ENCODE measurements around the gene SNAP29.
"Not testable (repeated sequence)": the region's sequence is repeated elsewhere in the genome, so short reads cannot be mapped to it uniquely, and the experiment has no call there.

Gene SNAP29

DNA sequence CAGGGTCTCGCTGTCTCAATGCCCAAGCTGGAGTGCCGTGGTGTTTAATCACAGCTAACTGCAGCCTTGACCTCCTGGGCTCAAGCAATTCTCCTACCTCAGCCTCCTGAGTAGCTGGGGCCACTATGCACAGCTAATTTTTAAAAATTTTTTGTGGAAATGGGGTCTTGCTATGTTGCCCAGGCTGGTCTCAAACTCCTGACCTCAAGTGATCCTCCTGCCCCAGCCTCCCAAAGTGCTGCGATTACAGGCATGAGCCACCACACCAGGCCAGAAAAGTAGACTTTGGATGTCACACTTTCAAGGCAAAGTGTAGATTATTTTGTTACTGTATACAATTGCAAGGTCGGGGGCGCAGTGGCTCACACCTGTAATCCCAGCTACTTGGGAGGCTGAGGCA, 49.9 kb downstream of the SNAP29 start:
- not testable (repeated sequence) for H4K8ac ChIP-seq (ENCODE audit: low read depth, low read length); H2AK5ac ChIP-seq (ENCODE audit: low read depth, low read length); H3K4me2 ChIP-seq (ENCODE audit: insufficient read depth, low read length, poor library complexity, severe bottlenecking); H2BK15ac ChIP-seq (ENCODE audit: low read length); H2BK5ac ChIP-seq (ENCODE audit: low read length); H2BK12ac ChIP-seq (ENCODE audit: low read length); H3K4ac ChIP-seq (ENCODE audit: low read length); H3K9me3 ChIP-seq (replicated peaks in 1 of 2; ENCODE audit: control insufficient read depth in 2 of 2, insufficient read depth in 1 of 2, low read depth in 1 of 2, low read length in 2 of 2); H3K14ac ChIP-seq (ENCODE audit: low read length); H2AFZ ChIP-seq (ENCODE audit: low read length); H3K36me3 ChIP-seq (replicated peaks in 1 of 2; ENCODE audit: control insufficient read depth in 2 of 2, insufficient read depth in 2 of 2, low read length in 2 of 2); H3K79me1 ChIP-seq (ENCODE audit: low read depth, low read length); H3K9ac ChIP-seq (ENCODE audit: low read depth, low read length, poor library complexity); H4K91ac ChIP-seq (ENCODE audit: low read depth, low read length, poor library complexity); H3K27ac ChIP-seq (replicated peaks; ENCODE audit: low read length); H2BK120ac ChIP-seq (ENCODE audit: low read depth, low read length); DNase-seq (ENCODE audit: low spot score); H3K4me3 ChIP-seq (ENCODE audit: low read length in 2 of 2); H3K4me1 ChIP-seq (ENCODE audit: control insufficient read depth in 2 of 2, insufficient read depth in 1 of 2, low read depth in 1 of 2, low read length in 2 of 2); H3K18ac ChIP-seq (ENCODE audit: low read length); H3K23ac ChIP-seq (ENCODE audit: low read depth, low read length, poor library complexity)
- WGBS, 2 donors (ENCODE audit: extremely low coverage in 2 of 2, insufficient read length in 2 of 2, insufficient replicate concordance in 1 of 2) = no CpG with 5 or more reads among the region's 5 CpGs
- H3K27me3 ChIP-seq (ENCODE audit: control insufficient read depth in 3 of 3, insufficient read depth in 3 of 3, low read depth in 1 of 3, low read length in 3 of 3) = peaks cover 0 to 13% (median 0%) of the 10 kb centered on the region in 3 experiments

DNA sequence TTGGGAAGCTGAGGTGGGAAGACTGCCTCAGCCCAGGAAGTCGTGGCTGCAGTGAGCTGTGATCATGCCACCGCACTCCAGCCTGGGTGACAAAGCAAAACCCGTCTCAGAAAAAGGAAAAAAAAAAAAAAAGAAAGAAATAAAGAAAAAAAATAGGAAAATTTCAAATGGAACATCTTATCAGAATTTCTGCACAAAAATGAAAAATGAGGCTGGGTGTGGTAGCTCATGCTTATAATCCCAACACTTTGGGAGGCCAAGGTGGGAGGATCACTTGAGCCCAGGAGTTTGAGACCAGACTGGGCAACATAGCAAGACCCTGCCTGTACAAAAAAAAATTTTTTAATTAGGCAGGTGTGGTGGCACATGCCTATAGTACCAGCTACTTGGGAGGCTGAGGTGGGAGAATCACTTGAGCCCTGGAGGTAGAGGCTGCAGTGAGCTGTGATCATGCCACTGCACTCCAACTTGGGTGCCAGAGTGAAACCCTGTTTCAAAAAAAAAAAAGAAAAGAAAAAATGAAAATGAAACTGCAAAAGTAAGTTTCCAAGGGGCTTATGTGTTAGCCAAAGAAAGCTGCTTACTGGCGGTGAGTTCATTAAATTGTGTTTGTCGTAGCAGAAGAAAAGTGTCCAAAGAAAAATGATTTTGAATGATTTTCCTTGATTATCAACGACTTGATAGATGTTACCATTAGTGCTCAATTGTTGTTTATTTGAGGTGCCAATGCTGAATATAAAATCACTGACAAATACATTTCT, 50.9 kb downstream of the SNAP29 start:
- Histone ChIP-seq H2BK5ac (ENCODE audit: low read length) (no peak overlapping the region), H3K23ac (ENCODE audit: low read depth, low read length, poor library complexity) (no peak overlapping the region), H2BK120ac (ENCODE audit: low read depth, low read length) (no peak overlapping the region), H4K91ac (ENCODE audit: low read depth, low read length, poor library complexity) (no peak overlapping the region), H2AFZ (ENCODE audit: low read length) (no peak overlapping the region), H3K27me3 (ENCODE audit: control insufficient read depth in 3 of 3, insufficient read depth in 3 of 3, low read depth in 1 of 3, low read length in 3 of 3) (peaks cover 0 to 13% (median 0%) of the 10 kb centered on the region in 3 experiments), H2AK5ac (ENCODE audit: low read depth, low read length) (no peak overlapping the region), H3K4me2 (ENCODE audit: insufficient read depth, low read length, poor library complexity, severe bottlenecking) (no peak overlapping the region), H4K8ac (ENCODE audit: low read depth, low read length) (no peak overlapping the region), H3K4ac (ENCODE audit: low read length) (no peak overlapping the region), H3K9me3 (replicated peaks in 1 of 2; ENCODE audit: control insufficient read depth in 2 of 2, insufficient read depth in 1 of 2, low read depth in 1 of 2, low read length in 2 of 2) (no peaks in the 10 kb centered on the region), H2BK15ac (ENCODE audit: low read length) (no peak overlapping the region), H3K14ac (ENCODE audit: low read length) (no peak overlapping the region), H3K4me1 (ENCODE audit: control insufficient read depth in 2 of 2, insufficient read depth in 1 of 2, low read depth in 1 of 2, low read length in 2 of 2) (no peaks in the 10 kb centered on the region), H3K36me3 (replicated peaks in 1 of 2; ENCODE audit: control insufficient read depth in 2 of 2, insufficient read depth in 2 of 2, low read length in 2 of 2) (no peaks in the 10 kb centered on the region), H3K4me3 (ENCODE audit: low read length in 2 of 2) (no peak overlapping the region), H3K18ac (ENCODE audit: low read length) (no peak overlapping the region), H2BK12ac (ENCODE audit: low read length) (no peak overlapping the region), H3K9ac (ENCODE audit: low read depth, low read length, poor library complexity) (no peak overlapping the region), H3K27ac (replicated peaks; ENCODE audit: low read length) (no peak overlapping the region), H3K79me1 (ENCODE audit: low read depth, low read length) (no peaks in the 10 kb centered on the region)
- WGBS, 2 donors (ENCODE audit: extremely low coverage in 2 of 2, insufficient read length in 2 of 2, insufficient replicate concordance in 1 of 2) = no CpG with 5 or more reads among the region's 6 CpGs
- DNase-seq (ENCODE audit: low spot score) = no peak

DNA sequence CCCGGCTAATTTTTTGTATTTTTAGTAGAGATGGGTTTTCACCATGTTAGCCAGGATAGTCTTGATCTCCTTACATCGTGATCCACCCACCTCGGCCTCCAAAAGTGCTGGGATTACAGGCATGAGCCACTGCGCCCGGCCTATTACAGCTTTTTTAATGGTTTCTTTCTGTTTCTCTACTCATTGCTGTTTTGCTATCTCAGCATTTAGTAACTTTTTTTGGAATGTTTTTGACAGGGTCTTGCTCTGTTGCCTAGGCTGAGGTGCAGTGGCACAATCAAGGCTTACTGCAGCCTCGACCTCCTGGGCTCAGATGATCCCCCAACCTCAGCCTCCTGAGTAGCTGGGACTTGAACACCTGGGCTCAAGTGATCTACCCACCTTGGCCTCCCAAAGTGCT, 53.7 kb downstream of the SNAP29 start:
- Histone ChIP-seq H3K4me1 (ENCODE audit: control insufficient read depth in 2 of 2, insufficient read depth in 1 of 2, low read depth in 1 of 2, low read length in 2 of 2) (peaks cover 0 to 1% of the 10 kb centered on the region in 2 donors), H2BK15ac (ENCODE audit: low read length) (no peak overlapping the region), H2AK5ac (ENCODE audit: low read depth, low read length) (no peak overlapping the region), H2AFZ (ENCODE audit: low read length) (no peak overlapping the region), H3K14ac (ENCODE audit: low read length) (no peak overlapping the region), H3K27me3 (ENCODE audit: control insufficient read depth in 3 of 3, insufficient read depth in 3 of 3, low read depth in 1 of 3, low read length in 3 of 3) (no peaks in the 10 kb centered on the region), H3K4me2 (ENCODE audit: insufficient read depth, low read length, poor library complexity, severe bottlenecking) (no peak overlapping the region), H2BK120ac (ENCODE audit: low read depth, low read length) (no peak overlapping the region), H2BK12ac (ENCODE audit: low read length) (no peak overlapping the region), H3K27ac (replicated peaks; ENCODE audit: low read length) (no peak overlapping the region), H3K4ac (ENCODE audit: low read length) (no peak overlapping the region), H4K8ac (ENCODE audit: low read depth, low read length) (no peak overlapping the region), H3K4me3 (ENCODE audit: low read length in 2 of 2) (no peak overlapping the region), H3K23ac (ENCODE audit: low read depth, low read length, poor library complexity) (no peak overlapping the region), H3K9ac (ENCODE audit: low read depth, low read length, poor library complexity) (no peak overlapping the region), H3K18ac (ENCODE audit: low read length) (no peak overlapping the region), H2BK5ac (ENCODE audit: low read length) (no peak overlapping the region), H3K9me3 (replicated peaks in 1 of 2; ENCODE audit: control insufficient read depth in 2 of 2, insufficient read depth in 1 of 2, low read depth in 1 of 2, low read length in 2 of 2) (no peaks in the 10 kb centered on the region), H4K91ac (ENCODE audit: low read depth, low read length, poor library complexity) (no peak overlapping the region), H3K36me3 (replicated peaks in 1 of 2; ENCODE audit: control insufficient read depth in 2 of 2, insufficient read depth in 2 of 2, low read length in 2 of 2) (no peaks in the 10 kb centered on the region), H3K79me1 (ENCODE audit: low read depth, low read length) (no peaks in the 10 kb centered on the region)
- no peak for DNase-seq (ENCODE audit: low spot score)
- WGBS, 2 donors (ENCODE audit: extremely low coverage in 2 of 2, insufficient read length in 2 of 2, insufficient replicate concordance in 1 of 2) = no CpG with 5 or more reads among the region's 6 CpGs

DNA sequence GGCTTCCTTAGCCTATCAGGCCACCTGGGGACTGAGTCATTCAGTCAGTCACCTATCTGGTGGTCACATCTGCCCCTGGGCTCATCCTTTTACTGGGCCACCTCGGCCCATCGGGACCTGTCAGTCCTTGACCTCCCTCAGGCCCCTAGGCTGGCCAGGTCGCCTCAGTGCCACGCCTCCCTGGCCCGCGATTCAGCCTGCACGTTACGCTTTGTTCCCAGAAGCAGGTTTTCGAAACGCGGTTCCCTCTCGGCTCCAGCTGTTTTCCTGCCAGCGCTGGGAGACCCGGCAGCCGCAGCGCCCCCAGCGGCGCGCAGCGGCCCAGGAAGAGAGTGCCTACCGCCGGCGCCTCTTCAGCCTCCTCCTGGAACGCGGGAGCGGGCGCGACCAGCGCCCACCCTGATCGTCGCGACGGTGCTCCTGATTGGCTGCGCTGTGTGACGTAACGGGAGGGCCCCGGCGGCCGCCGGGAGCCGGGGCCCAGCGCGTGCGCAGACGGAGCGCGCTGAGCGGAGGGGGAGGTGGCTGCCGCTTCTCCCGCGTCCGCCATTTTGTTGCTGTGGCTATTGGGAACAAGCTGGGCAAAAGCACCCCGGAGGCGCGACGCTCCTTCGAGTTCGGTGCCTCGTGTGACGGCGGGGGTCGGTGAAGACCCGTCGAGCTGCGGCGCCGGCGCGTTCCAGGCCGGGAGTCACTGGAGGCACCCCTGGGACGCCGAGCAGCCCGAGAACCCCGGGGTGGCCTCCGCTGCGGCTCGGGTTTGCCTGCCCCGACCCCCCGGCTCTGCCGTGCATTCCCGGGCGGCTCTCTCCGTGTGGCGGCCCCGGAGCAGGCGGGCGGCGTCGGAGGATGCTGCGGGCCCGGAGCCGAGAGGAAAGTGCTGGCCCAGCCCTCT, 58.4 kb downstream of the SNAP29 start, which contains the start of gene CRKL:
Gene CRKL (plus strand): TSS at position 492 of the 895 bp plus-strand sequence. CDS start 528 bp downstream, outside the sequence.
- Histone ChIP-seq H3K9me3 (replicated peaks in 1 of 2; ENCODE audit: control insufficient read depth in 2 of 2, insufficient read depth in 1 of 2, low read depth in 1 of 2, low read length in 2 of 2) (no peaks in the 10 kb centered on the region), H2BK12ac (ENCODE audit: low read length) (peak within 1 kb of the TSS; percentile 94), H3K4me1 (ENCODE audit: control insufficient read depth in 2 of 2, insufficient read depth in 1 of 2, low read depth in 1 of 2, low read length in 2 of 2) (peaks cover 3 to 6% of the 10 kb centered on the region in 2 donors), H3K36me3 (replicated peaks in 1 of 2; ENCODE audit: control insufficient read depth in 2 of 2, insufficient read depth in 2 of 2, low read length in 2 of 2) (peaks cover 0 to 28% of the 10 kb centered on the region in 2 donors), H2BK120ac (ENCODE audit: low read depth, low read length) (peak within 1 kb of the TSS; percentile 94), H2AK5ac (ENCODE audit: low read depth, low read length) (peak within 1 kb of the TSS; percentile 98), H3K4me2 (ENCODE audit: insufficient read depth, low read length, poor library complexity, severe bottlenecking) (peak within 1 kb of the TSS; percentile 97), H3K9ac (ENCODE audit: low read depth, low read length, poor library complexity) (peak within 1 kb of the TSS; percentile 100), H2AFZ (ENCODE audit: low read length) (peak within 1 kb of the TSS; percentile 96), H2BK5ac (ENCODE audit: low read length) (peak within 1 kb of the TSS; percentile 98), H3K79me1 (ENCODE audit: low read depth, low read length) (no peaks in the 10 kb centered on the region), H3K4ac (ENCODE audit: low read length) (peak within 1 kb of the TSS; percentile 93), H2BK15ac (ENCODE audit: low read length) (peak within 1 kb of the TSS; percentile 85), H4K8ac (ENCODE audit: low read depth, low read length) (no peak within 1 kb of the TSS), H3K18ac (ENCODE audit: low read length) (peak within 1 kb of the TSS; percentile 99), H3K23ac (ENCODE audit: low read depth, low read length, poor library complexity) (peak within 1 kb of the TSS; percentile 100), H3K14ac (ENCODE audit: low read length) (peak within 1 kb of the TSS; percentile 84), H4K91ac (ENCODE audit: low read depth, low read length, poor library complexity) (no peak within 1 kb of the TSS), H3K27me3 (ENCODE audit: control insufficient read depth in 3 of 3, insufficient read depth in 3 of 3, low read depth in 1 of 3, low read length in 3 of 3) (no peaks in the 10 kb centered on the region), H3K27ac (replicated peaks; ENCODE audit: low read length) (peak within 1 kb of the TSS; percentile 88), H3K4me3 (ENCODE audit: low read length in 2 of 2) (peak within 1 kb of the TSS; percentile 89 to 98)
- no CpG with 5 or more reads among the region's 92 CpGs for WGBS, 2 donors (ENCODE audit: extremely low coverage in 2 of 2, insufficient read length in 2 of 2, insufficient replicate concordance in 1 of 2)
- peak; percentile 98 for DNase-seq (ENCODE audit: low spot score)

Data from neuronal stem cell (in vitro differentiated cells).